H1 (cell line): ENCODE data around the gene MLEC. TPM values are rescaled to one million over a fixed set of nuclear protein-coding genes. Genes with fewer than 3 reads are reported as not detected.

ENCODE experiments used
- CTCF ChIA-PET: fragments of 300-600 bp; sonication (Branson Sonifier 250); formaldehyde crosslinking; loops from one replicate; lab custom pipeline; 2021; ENCODE audit not compliant: partially characterized antibody; lab: Charles Lee
- POLR2A ChIA-PET: fragments of 300-600 bp; sonication (Branson Sonifier 250); formaldehyde crosslinking; loops from one replicate; lab custom pipeline; 2021; ENCODE audit warnings: inconsistent platforms; ENCODE audit not compliant: partially characterized antibody; lab: Charles Lee
- DNase-seq, 2 experiments: peaks; one replicate each; pipeline versions ENCODE4 v3.0.0 to v3.0.0-alpha.2; 2010 to 2022; ENCODE audit warnings: low spot score in 2 of 2, low read depth in 1 of 2, mixed read lengths in 1 of 2
- FAIRE-seq: peaks from 2 replicates; lab custom pipeline; 2011; peaks lifted over from hg19 to GRCh38; lab: Jason Lieb, UNC
- H2AFZ ChIP-seq: 2 replicates; pipeline ENCODE4 v1.8.1; 2012; ENCODE audit warnings: low read length, inconsistent platforms
- H2AK5ac ChIP-seq: 2 replicates; pipeline ENCODE4 v1.6.1; 2013; ENCODE audit warnings: low read depth, low read length
- H2BK120ac ChIP-seq: replicated peaks from 2 replicates; pipeline ENCODE3; 2013; ENCODE audit warnings: low read depth, low read length, inconsistent platforms
- H2BK12ac ChIP-seq: 2 replicates; pipeline ENCODE4 v1.6.1; 2013; ENCODE audit warnings: low read depth, low read length
- H2BK15ac ChIP-seq: 2 replicates; pipeline ENCODE4 v1.6.1; 2013; ENCODE audit warnings: low read length
- H2BK20ac ChIP-seq: 2 replicates; pipeline ENCODE4 v1.6.1; 2013; ENCODE audit warnings: low read length
- H2BK5ac ChIP-seq: 2 replicates; pipeline ENCODE4 v1.6.1; 2013; ENCODE audit warnings: low read depth, low read length
- H3K14ac ChIP-seq: 2 replicates; pipeline ENCODE4 v1.6.1; 2013; ENCODE audit warnings: inconsistent platforms; ENCODE audit not compliant: insufficient read length
- H3K18ac ChIP-seq: 2 replicates; pipeline ENCODE4 v1.6.1; 2013; ENCODE audit warnings: low read length; ENCODE audit errors: extremely low read depth
- H3K23ac ChIP-seq: 2 replicates; pipeline ENCODE4 v1.6.1; 2013; ENCODE audit warnings: inconsistent platforms; ENCODE audit not compliant: insufficient read length
- H3K23me2 ChIP-seq: 2 replicates; pipeline ENCODE4 v1.6.1; 2013; ENCODE audit warnings: low read depth, low read length
- H3K27ac ChIP-seq: 2 replicates; pipeline ENCODE4 v1.6.1; 2011; ENCODE audit warnings: low read depth, low read length, inconsistent platforms
- H3K27me3 ChIP-seq, 4 experiments: replicated peaks in 1 of 4; 1 replicate in 1 of 4; 2 replicates in 3 of 4; pipeline versions ENCODE4 v1.6.1 to v1.8.1; 2011 to 2013; ENCODE audit warnings: low read length in 3 of 4, mild to moderate bottlenecking in 3 of 4, inconsistent platforms in 2 of 4, mixed read lengths in 2 of 4, moderate library complexity in 1 of 4; ENCODE audit not compliant: control insufficient read depth in 3 of 4, insufficient read depth in 3 of 4; ENCODE audit errors: extremely low read depth in 1 of 4
- H3K36me3 ChIP-seq, 4 experiments: 2 replicates each; pipeline versions ENCODE4 v1.6.1 to v1.8.1; 2011 to 2013; ENCODE audit warnings: mild to moderate bottlenecking in 4 of 4, low read length in 3 of 4, moderate library complexity in 2 of 4, control low read depth in 1 of 4, inconsistent platforms in 1 of 4; ENCODE audit not compliant: insufficient read depth in 4 of 4, control insufficient read depth in 2 of 4
- H3K4ac ChIP-seq: replicated peaks from 2 replicates; pipeline ENCODE3; 2013; ENCODE audit warnings: low read length, low read depth, mixed read lengths, inconsistent platforms; ENCODE audit not compliant: insufficient read length
- H3K4me1 ChIP-seq, 4 experiments: replicated peaks in 1 of 4; 1 replicate in 1 of 4; 2 replicates in 3 of 4; pipeline versions ENCODE4 v1.6.1 to v1.8.1; 2011 to 2013; ENCODE audit warnings: low read length in 3 of 4, inconsistent platforms in 2 of 4, mixed read lengths in 1 of 4; ENCODE audit not compliant: insufficient read depth in 4 of 4, control insufficient read depth in 3 of 4
- H3K4me2 ChIP-seq, 2 experiments: 2 replicates each; pipeline versions ENCODE4 v1.6.1 to v1.8.1; 2011 to 2013; ENCODE audit warnings: low read depth in 2 of 2, low read length in 2 of 2, control low read depth in 1 of 2, inconsistent platforms in 1 of 2, mild to moderate bottlenecking in 1 of 2; ENCODE audit not compliant: insufficient read depth in 1 of 2
- H3K4me3 ChIP-seq, 4 experiments: fragments of 200-600, 300-600 bp in 1 of 4; sonication (generic), shearing (Covaris generic), sonication (Bioruptor Twin) in 1 of 4; 2 replicates each; pipeline versions ENCODE4 v1.5.1 to v1.8.1; 2011 to 2016; ENCODE audit warnings: low read length in 4 of 4, low read depth in 3 of 4, control low read depth in 2 of 4, inconsistent platforms in 2 of 4, mild to moderate bottlenecking in 2 of 4, mixed read lengths in 1 of 4, moderate library complexity in 1 of 4; ENCODE audit not compliant: insufficient read depth in 2 of 4; ENCODE audit errors: extremely low read depth in 1 of 4
- H3K56ac ChIP-seq: replicated peaks from 2 replicates; pipeline ENCODE3; 2013; ENCODE audit warnings: low read depth, mild to moderate bottlenecking, mixed read lengths, low read length, inconsistent platforms; ENCODE audit not compliant: insufficient read length
- H3K79me1 ChIP-seq: 2 replicates; pipeline ENCODE4 v1.6.1; 2013; ENCODE audit warnings: low read depth, low read length, control low read depth
- H3K79me2 ChIP-seq, 2 experiments: 2 replicates each; pipeline versions ENCODE4 v1.6.1 to v1.8.1; 2012 to 2013; ENCODE audit warnings: low read length in 2 of 2, mild to moderate bottlenecking in 2 of 2, inconsistent platforms in 1 of 2; ENCODE audit not compliant: insufficient read depth in 2 of 2, control insufficient read depth in 1 of 2
- H3K9ac ChIP-seq, 4 experiments: replicated peaks in 1 of 4; 1 replicate in 1 of 4; 2 replicates in 3 of 4; pipeline versions ENCODE4 v1.6.1 to v1.8.1; 2011 to 2013; ENCODE audit warnings: low read depth in 3 of 4, low read length in 3 of 4, control low read depth in 2 of 4, mild to moderate bottlenecking in 2 of 4, moderate library complexity in 2 of 4, inconsistent platforms in 1 of 4; ENCODE audit errors: extremely low read depth in 1 of 4
- H3K9me3 ChIP-seq, 2 experiments: 2 replicates each; pipeline versions ENCODE4 v1.6.1 to v1.8.1; 2012 to 2013; ENCODE audit warnings: mild to moderate bottlenecking in 2 of 2, moderate library complexity in 2 of 2, control low read depth in 1 of 2, inconsistent platforms in 1 of 2, low read depth in 1 of 2, low read length in 1 of 2, mixed read lengths in 1 of 2; ENCODE audit not compliant: insufficient read depth in 2 of 2
- H4K20me1 ChIP-seq, 2 experiments: replicated peaks in 1 of 2; 2 replicates each; pipeline versions ENCODE3 to v1.8.1; 2011 to 2013; ENCODE audit warnings: inconsistent platforms in 2 of 2, low read length in 2 of 2, mild to moderate bottlenecking in 1 of 2; ENCODE audit not compliant: insufficient read depth in 2 of 2, control insufficient read depth in 1 of 2
- H4K5ac ChIP-seq: 2 replicates; pipeline ENCODE4 v1.6.1; 2013; ENCODE audit warnings: low read length, low read depth, mixed read lengths, inconsistent platforms; ENCODE audit not compliant: insufficient read length
- H4K8ac ChIP-seq: 2 replicates; pipeline ENCODE4 v1.8.0; 2013; ENCODE audit warnings: mild to moderate bottlenecking, moderate library complexity, low read length, inconsistent platforms; ENCODE audit not compliant: insufficient read depth; ENCODE audit errors: extremely low read depth
- H4K91ac ChIP-seq: replicated peaks from 2 replicates; pipeline ENCODE3; 2013; ENCODE audit warnings: low read length, mixed read lengths, inconsistent platforms; ENCODE audit not compliant: insufficient read length
- CTBP2 ChIP-seq: IDR thresholded peaks from 2 replicates; pipeline ENCODE4 v1.7.0; 2011; ENCODE audit warnings: borderline replicate concordance, mild to moderate bottlenecking, moderate library complexity, mixed read lengths, low read length; ENCODE audit not compliant: insufficient read depth, insufficient read length
- EZH2 ChIP-seq: fragments of 200-600 bp; sonication (generic); IDR thresholded peaks from 2 replicates; pipeline ENCODE4 v1.7.1; 2012; ENCODE audit warnings: low read depth, mild to moderate bottlenecking, moderate library complexity, low read length, inconsistent platforms; ENCODE audit not compliant: severe bottlenecking
- FOSL1 ChIP-seq: IDR thresholded peaks from 2 replicates; pipeline ENCODE4 v1.6.1; 2011; ENCODE audit warnings: mild to moderate bottlenecking, low read depth, low read length, moderate library complexity; ENCODE audit not compliant: insufficient read depth
- GTF2F1 ChIP-seq: IDR thresholded peaks from 2 replicates; pipeline ENCODE4 v1.6.1; 2012; ENCODE audit warnings: low read depth, low read length, improper control_type of control experiment, borderline replicate concordance
- NRF1 ChIP-seq: IDR thresholded peaks from 2 replicates; pipeline ENCODE4 v1.6.1; 2011; ENCODE audit warnings: mild to moderate bottlenecking, low read depth, low read length, improper control_type of control experiment
- SAP30 ChIP-seq: fragments of 300-600 bp; sonication (generic); IDR thresholded peaks from 2 replicates; pipeline ENCODE4 v1.7.1; 2012; ENCODE audit warnings: low read length, moderate library complexity, mild to moderate bottlenecking, inconsistent platforms; ENCODE audit not compliant: insufficient read depth, insufficient replicate concordance
- SP1 ChIP-seq: IDR thresholded peaks from 2 replicates; pipeline ENCODE4 v1.6.1; 2011; ENCODE audit warnings: low read depth, low read length
- WGBS, 2 experiments: shearing (Covaris generic) in 1 of 2; methylation state at CpG; one replicate each; pipeline versions ENCODE4 v1.1.6 to v1.1.7; 2013 to 2015; ENCODE audit warnings: low lambda C conversion rate in 2 of 2, mixed read lengths in 2 of 2, inconsistent platforms in 1 of 2, low coverage in 1 of 2, missing lambda C conversion rate in 1 of 2; ENCODE audit not compliant: insufficient replicate concordance in 2 of 2, insufficient coverage in 1 of 2, insufficient read length in 1 of 2; ENCODE audit errors: extremely low coverage in 1 of 2, missing lambda C conversion rate in 1 of 2; 5-methylcytosine and 5-hydroxymethylcytosine counted together
- polyA plus RNA-seq, 7 experiments: library from polyadenylated mRNA; depleted of rRNA in 3 of 7; stranded (reverse) in 5 of 7; unstranded in 2 of 7; fragments of >200 nt in 5 of 7; fragments of 200-250 nt in 2 of 7; gene quantifications; 1 replicate in 5 of 7; 2 replicates in 1 of 7; 4 replicates in 1 of 7; pipeline versions ENCODE4 v1.2.1 to v1.2.3, GENCODE V29; 2011 to 2013; ENCODE audit warnings: missing spikeins in 2 of 7, mixed read lengths in 2 of 7
- total RNA-seq: library from RNA; stranded (reverse); fragmentation: NEBNext Ultra II Directional; extraction: Animal tissue kit (Norgen Biotek cat#: 25700); gene quantifications from 2 replicates; pipeline ENCODE4 v1.2.1, GENCODE V29; 2021
- TF ChIP-seq, protein P1 (sequence below), 3 experiments: IDR thresholded peaks; 1 replicate in 2 of 3; 2 replicates in 1 of 3; pipeline versions ENCODE4 v1.5.1 to v1.6.1; 2011; ENCODE audit warnings: low read length in 3 of 3, mild to moderate bottlenecking in 3 of 3, inconsistent platforms in 2 of 3, low read depth in 1 of 3, moderate library complexity in 1 of 3; ENCODE audit not compliant: insufficient read depth in 1 of 3; ENCODE audit errors: control extremely low read depth in 1 of 3

The MLEC gene
- total and polyA plus RNA-seq, 2 of the 8 experiments (the other 6 are each of a cell fraction or from before 2014, with no cell fraction given), result 37.1 to 260 TPM

GRCh38 chr12:120741476-120742421 is 54.8 kb downstream of the MLEC start:
- 89% methylated on average over 29 of the region's 33 CpGs; no CpG with 5 or more reads in 1 of the 2 experiments for WGBS, 2 experiments
- Histone ChIP-seq H3K56ac (no peak overlapping the region), H2BK15ac (no peak overlapping the region), H3K9ac (no peak overlapping the region), H2AK5ac (no peak overlapping the region), H4K91ac (no peak overlapping the region), H3K4ac (no peak overlapping the region), H4K5ac (no peak overlapping the region), H3K4me3 (no peak overlapping the region), H3K4me2 (no peak overlapping the region), H3K36me3 (no peaks in the 10 kb centered on the region; a peak in 1 of 8 replicates), H3K23me2 (no peaks in the 10 kb centered on the region), H2BK20ac (no peak overlapping the region), H3K9me3 (no peaks in the 10 kb centered on the region), H4K8ac (no peak overlapping the region; the same call in 1 of the 2 replicates), H3K27me3 (no peaks in the 10 kb centered on the region), H2BK12ac (no peak overlapping the region), H4K20me1 (no peaks in the 10 kb centered on the region), H3K23ac (no peak overlapping the region), H3K18ac (no peak overlapping the region), H3K14ac (no peak overlapping the region), H3K4me1 (no peaks in the 10 kb centered on the region), H2AFZ (no peak overlapping the region), H3K79me1 (no peaks in the 10 kb centered on the region), H2BK120ac (no peak overlapping the region), H3K79me2 (no peaks in the 10 kb centered on the region), H3K27ac (no peak overlapping the region), H2BK5ac (no peak overlapping the region)
- DNase-seq (peak in 1 of 2 experiments; percentile 48), FAIRE-seq (no peak)
- ChIA-PET CTCF (interaction anchor here (0.7 to 1.5 kb wide), 6 partner anchors 11 to 230 kb away, joined by 3 to 7 read pairs (median 3); no protein-coding TSS in a partner anchor), POLR2A (no interaction called here)
- TF ChIP-seq FOSL1, result no peak
- TF ChIP-seq SP1, result no peak
- no peak for TF ChIP-seq CTBP2
- TF ChIP-seq, protein P1, sequence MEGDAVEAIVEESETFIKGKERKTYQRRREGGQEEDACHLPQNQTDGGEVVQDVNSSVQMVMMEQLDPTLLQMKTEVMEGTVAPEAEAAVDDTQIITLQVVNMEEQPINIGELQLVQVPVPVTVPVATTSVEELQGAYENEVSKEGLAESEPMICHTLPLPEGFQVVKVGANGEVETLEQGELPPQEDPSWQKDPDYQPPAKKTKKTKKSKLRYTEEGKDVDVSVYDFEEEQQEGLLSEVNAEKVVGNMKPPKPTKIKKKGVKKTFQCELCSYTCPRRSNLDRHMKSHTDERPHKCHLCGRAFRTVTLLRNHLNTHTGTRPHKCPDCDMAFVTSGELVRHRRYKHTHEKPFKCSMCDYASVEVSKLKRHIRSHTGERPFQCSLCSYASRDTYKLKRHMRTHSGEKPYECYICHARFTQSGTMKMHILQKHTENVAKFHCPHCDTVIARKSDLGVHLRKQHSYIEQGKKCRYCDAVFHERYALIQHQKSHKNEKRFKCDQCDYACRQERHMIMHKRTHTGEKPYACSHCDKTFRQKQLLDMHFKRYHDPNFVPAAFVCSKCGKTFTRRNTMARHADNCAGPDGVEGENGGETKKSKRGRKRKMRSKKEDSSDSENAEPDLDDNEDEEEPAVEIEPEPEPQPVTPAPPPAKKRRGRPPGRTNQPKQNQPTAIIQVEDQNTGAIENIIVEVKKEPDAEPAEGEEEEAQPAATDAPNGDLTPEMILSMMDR (IDR thresholded peaks at IDR 0.05; ENCODE audit: control extremely low read depth in 1 of 3, insufficient read depth in 1 of 3, low read depth in 1 of 3, low read length in 3 of 3), result no peak
- no peak for TF ChIP-seq EZH2
- no peak for TF ChIP-seq SAP30
- no peak for TF ChIP-seq NRF1
- TF ChIP-seq GTF2F1, result no peak
